GM12891 (cell line): ENCODE data around the gene CPTP.

ENCODE experiments used
- POLR2A ChIP-seq: IDR thresholded peaks from 2 replicates; pipeline ENCODE4 v1.6.1; 2011; ENCODE audit warnings: low read depth, low read length, control low read depth
- POLR2AphosphoS5 ChIP-seq: IDR thresholded peaks from 2 replicates; pipeline ENCODE4 v1.6.1; 2011; ENCODE audit warnings: low read depth, low read length, control low read depth
- POU2F2 ChIP-seq: IDR thresholded peaks from 2 replicates; pipeline ENCODE4 v1.6.1; 2011; ENCODE audit warnings: low read depth, mild to moderate bottlenecking, control low read depth, low read length, moderate library complexity
- SPI1 ChIP-seq: IDR thresholded peaks from 2 replicates; pipeline ENCODE4 v1.6.1; 2011; ENCODE audit warnings: low read depth, low read length, control low read depth
- TAF1 ChIP-seq: IDR thresholded peaks from 2 replicates; pipeline ENCODE4 v1.6.1; 2011; ENCODE audit warnings: low read depth, low read length, control low read depth

DNA sequence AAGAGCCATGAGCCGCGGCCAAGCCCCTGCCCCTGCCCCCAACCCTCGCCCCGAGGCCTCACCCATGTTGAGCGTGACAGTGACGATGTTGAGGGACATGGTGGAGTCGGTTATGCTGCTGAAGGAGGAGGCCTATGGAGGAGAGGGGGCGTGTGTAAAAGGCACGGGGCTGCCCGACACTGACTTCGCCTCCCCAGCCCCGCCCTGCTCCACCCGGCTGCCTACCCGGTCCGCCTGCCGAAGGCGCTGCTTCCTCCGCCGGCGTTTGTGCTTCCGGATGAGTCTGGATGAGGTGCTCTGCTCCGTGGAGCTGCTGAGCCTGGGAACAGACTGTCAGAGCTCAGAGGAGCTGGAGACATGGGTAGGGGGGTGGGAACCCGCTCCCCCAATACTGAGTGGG, 15.6 kb downstream of the CPTP start:
- no peak for TF ChIP-seq POLR2AphosphoS5
- no peak for TF ChIP-seq POLR2A
- TF ChIP-seq TAF1 = no peak
- no peak for TF ChIP-seq SPI1
- no peak for TF ChIP-seq POU2F2
